OCI-LY1 (cell line): ENCODE results near the gene NOL11.

Source experiments
- CTCF ChIP-seq: fragments of 200-600 bp; sonication (generic), shearing (Covaris generic); IDR thresholded peaks from 2 replicates; pipeline ENCODE4 v1.5.1; 2017; ENCODE audit warnings: mild to moderate bottlenecking, antibody characterized with exemption, low read length, moderate library complexity, mixed read lengths
- EZH2 ChIP-seq: fragments of 200-600 bp; sonication (generic), shearing (Covaris generic); IDR thresholded peaks from 2 replicates; pipeline ENCODE4 v1.8.0; 2017; ENCODE audit warnings: borderline replicate concordance, mixed run types, mild to moderate bottlenecking, antibody characterized with exemption, low read length, moderate library complexity, mixed read lengths

GRCh38 chr17:67751101-67752074 lies 33.7 kb downstream of the NOL11 start:
- no peak for TF ChIP-seq CTCF
- TF ChIP-seq EZH2: no peak
